Keratinocyte (primary cell): ENCODE data around the gene GALNT14. TPM values are rescaled to one million over a fixed set of nuclear protein-coding genes. Genes with fewer than 3 reads are reported as not detected.

ENCODE experiments used
- DNase-seq: peaks from one replicate; pipeline ENCODE4 v3.0.0-alpha.2; 2011; ENCODE audit warnings: low read depth, missing footprints, low spot score
- FAIRE-seq: peaks from 2 replicates; lab custom pipeline; 2011; peaks lifted over from hg19 to GRCh38; lab: Jason Lieb, UNC
- H2AFZ ChIP-seq: 2 replicates; pipeline ENCODE4 v1.6.0; 2012; ENCODE audit warnings: low read length, control low read depth, inconsistent platforms; ENCODE audit not compliant: control insufficient read depth
- H3K27ac ChIP-seq: 2 replicates; pipeline ENCODE4 v1.5.1; 2011; ENCODE audit warnings: low read length; ENCODE audit not compliant: control insufficient read depth, insufficient read depth
- H3K27me3 ChIP-seq: 3 replicates; pipeline ENCODE4 v1.6.0; 2011; ENCODE audit warnings: low read length; ENCODE audit not compliant: control insufficient read depth, insufficient read depth; ENCODE audit errors: extremely low read depth
- H3K36me3 ChIP-seq, 2 experiments: 2 replicates in 1 of 2; 3 replicates in 1 of 2; pipeline ENCODE4 v1.5.1; 2011; ENCODE audit warnings: low read length in 2 of 2, mild to moderate bottlenecking in 1 of 2; ENCODE audit not compliant: control insufficient read depth in 2 of 2, insufficient read depth in 2 of 2; ENCODE audit errors: extremely low read depth in 1 of 2
- H3K4me1 ChIP-seq: 3 replicates; pipeline ENCODE4 v1.5.1; 2011; ENCODE audit warnings: low read length; ENCODE audit not compliant: control insufficient read depth, insufficient read depth; ENCODE audit errors: extremely low read depth
- H3K4me2 ChIP-seq: 3 replicates; pipeline ENCODE4 v1.6.0; 2011; ENCODE audit warnings: low read depth, low read length; ENCODE audit not compliant: control insufficient read depth, insufficient read depth; ENCODE audit errors: extremely low read depth
- H3K4me3 ChIP-seq, 3 experiments: fragments of 200-600 bp in 1 of 3; sonication (generic) in 1 of 3; 2 replicates in 2 of 3; 3 replicates in 1 of 3; pipeline ENCODE4 v1.5.1; 2011 to 2016; ENCODE audit warnings: low read length in 3 of 3, mild to moderate bottlenecking in 3 of 3, control low read depth in 2 of 3, inconsistent platforms in 1 of 3, low read depth in 1 of 3, mixed read lengths in 1 of 3, mixed run types in 1 of 3, moderate library complexity in 1 of 3; ENCODE audit not compliant: control insufficient read depth in 2 of 3, insufficient read depth in 2 of 3; ENCODE audit errors: extremely low read depth in 1 of 3
- H3K79me2 ChIP-seq: 2 replicates; pipeline ENCODE4 v1.6.0; 2012; ENCODE audit warnings: low read length; ENCODE audit not compliant: control insufficient read depth, insufficient read depth
- H3K9ac ChIP-seq: 3 replicates; pipeline ENCODE4 v1.6.0; 2011; ENCODE audit warnings: low read length; ENCODE audit not compliant: control insufficient read depth, insufficient read depth; ENCODE audit errors: extremely low read depth
- H3K9me1 ChIP-seq: 3 replicates; pipeline ENCODE4 v1.6.0; 2011; ENCODE audit warnings: low read length; ENCODE audit not compliant: control insufficient read depth, insufficient read depth; ENCODE audit errors: extremely low read depth
- H3K9me3 ChIP-seq: 2 replicates; pipeline ENCODE4 v1.5.1; 2012; ENCODE audit warnings: low read depth, low read length; ENCODE audit not compliant: control insufficient read depth
- H4K20me1 ChIP-seq: 3 replicates; pipeline ENCODE4 v1.6.0; 2011; ENCODE audit warnings: low read length; ENCODE audit not compliant: control insufficient read depth, insufficient read depth; ENCODE audit errors: extremely low read depth
- CTCF ChIP-seq, 3 experiments: IDR thresholded peaks in 1 of 3; conservative IDR thresholded peaks in 1 of 3; optimal IDR thresholded peaks in 1 of 3; 2 replicates in 2 of 3; 3 replicates in 1 of 3; pipeline versions ENCODE3 to v1.5.1; 2011; ENCODE audit warnings: low read length in 3 of 3, mild to moderate bottlenecking in 3 of 3, moderate library complexity in 2 of 3, control low read depth in 1 of 3, inconsistent platforms in 1 of 3; ENCODE audit not compliant: insufficient read depth in 2 of 3; ENCODE audit errors: extremely low read depth in 1 of 3
- EZH2 ChIP-seq: IDR thresholded peaks from one replicate; pipeline ENCODE4 v1.6.1; 2012; ENCODE audit warnings: inconsistent platforms, mild to moderate bottlenecking, low read length, moderate library complexity
- dilution Hi-C: fragments of 300-500 bp; cut with MboI; formaldehyde crosslinking; loops from one replicate; pipeline ENCODE4 v1.7.0; 2020; ENCODE audit warnings: low sequenced_read_pairs; ENCODE audit not compliant: extremely low pct_ligation_motif_present
- polyA plus RNA-seq, 5 experiments: library from polyadenylated mRNA; depleted of rRNA in 3 of 5; stranded (reverse) in 3 of 5; stranded (forward) in 1 of 5; unstranded in 1 of 5; fragments of >200 nt; gene quantifications; 1 replicate in 1 of 5; 2 replicates in 3 of 5; 3 replicates in 1 of 5; pipeline versions ENCODE4 v1.2.1 to v1.2.3, GENCODE V29; 2011 to 2012; ENCODE audit warnings: missing spikeins in 2 of 5, low read depth in 1 of 5, low replicate concordance in 1 of 5

GALNT14 gene
- polyA plus RNA-seq, 1 donor (not counting 4 experiments of a cell fraction or from before 2014, with no cell fraction given) = 27.4 TPM

- H3K79me2 ChIP-seq = no peaks in the 10 kb centered on the region
- no peak overlapping the region for H3K4me3 ChIP-seq
- FAIRE-seq (no peak), DNase-seq (no peak)
- TF ChIP-seq EZH2 (no peak), CTCF (optimal IDR thresholded peaks at IDR 0.05 in 1 of 3, IDR thresholded peaks at IDR 0.05 in 1 of 3, conservative IDR thresholded peaks at IDR 0.05 in 1 of 3; ENCODE audit: extremely low read depth in 1 of 3, insufficient read depth in 2 of 3, low read length in 3 of 3) (no peak)
- H4K20me1 ChIP-seq = no peaks in the 10 kb centered on the region
- dilution Hi-C loops = no loop called here
- no peaks in the 10 kb centered on the region for H3K9me1 ChIP-seq
- no peak overlapping the region for H3K27ac ChIP-seq
- H3K9me3 ChIP-seq = no peaks in the 10 kb centered on the region
- H3K27me3 ChIP-seq = no peaks in the 10 kb centered on the region
- H3K9ac ChIP-seq = no peak overlapping the region
- H3K4me1 ChIP-seq = peaks cover 3% of the 10 kb centered on the region
- no peak overlapping the region for H2AFZ ChIP-seq
- H3K4me2 ChIP-seq = no peak overlapping the region
- no peaks in the 10 kb centered on the region for H3K36me3 ChIP-seq
Measured at GRCh38 chr2:30877833-30878232, 260.4 kb downstream of the GALNT14 start.

GRCh38 chr2:30872797-30873196, 265.4 kb downstream of the GALNT14 start:
- TF ChIP-seq CTCF (optimal IDR thresholded peaks at IDR 0.05 in 1 of 3, IDR thresholded peaks at IDR 0.05 in 1 of 3, conservative IDR thresholded peaks at IDR 0.05 in 1 of 3; ENCODE audit: extremely low read depth in 1 of 3, insufficient read depth in 2 of 3, low read length in 3 of 3) (no peak), EZH2 (no peak)
- H3K4me1 ChIP-seq = peaks cover 14% of the 10 kb centered on the region
- H3K9ac ChIP-seq = no peak overlapping the region
- no peaks in the 10 kb centered on the region for H3K79me2 ChIP-seq
- H3K27me3 ChIP-seq = no peaks in the 10 kb centered on the region
- H3K4me3 ChIP-seq = no peak overlapping the region
- dilution Hi-C loops = no loop called here
- H3K9me3 ChIP-seq = no peaks in the 10 kb centered on the region
- no peak for DNase-seq
- H3K4me2 ChIP-seq = no peak overlapping the region
- no peak overlapping the region for H2AFZ ChIP-seq
- H3K9me1 ChIP-seq = no peaks in the 10 kb centered on the region
- H3K36me3 ChIP-seq = no peaks in the 10 kb centered on the region
- H4K20me1 ChIP-seq = no peaks in the 10 kb centered on the region
- H3K27ac ChIP-seq = no peak overlapping the region
- no peak for FAIRE-seq
